ENCODE measurements around the gene ANKRD42.

GRCh38 chr11:83284501-83285150 is 91.1 kb downstream of the ANKRD42 start:
- TF ChIP-seq CTCF (IDR thresholded peaks at IDR 0.05; ENCODE audit: borderline replicate concordance, extremely low read depth, low read length, poor library complexity, severe bottlenecking), result no peak
- no peak for TF ChIP-seq EZH2 (IDR thresholded peaks at IDR 0.05; ENCODE audit: borderline replicate concordance, low read depth, low read length, severe bottlenecking)

Measured in DND-41 (cell line).